Measurements from ENCODE around the gene EBI3. TPM values are rescaled to one million over a fixed set of nuclear protein-coding genes. Genes with fewer than 3 reads are reported as not detected.

Gene EBI3
- total RNA-seq, 1 experiment from 2014 or later, result 0.68 TPM

- POLR2A ChIA-PET, result no interaction called here
- Histone ChIP-seq H3K9me3 (no peaks in the 10 kb centered on the region), H3K4me1 (no peaks in the 10 kb centered on the region), H3K4me3 (ENCODE audit: low read depth, low read length) (no peak overlapping the region), H3K36me3 (ENCODE audit: control insufficient read depth, insufficient read depth, low read length) (no peaks in the 10 kb centered on the region), H3K27me3 (replicated peaks; ENCODE audit: control insufficient read depth, insufficient read depth, low read length) (peaks cover 2% of the 10 kb centered on the region; the same call in 1 of the 2 replicates)
- no peak for TF ChIP-seq CTCF (IDR thresholded peaks at IDR 0.05; ENCODE audit: insufficient read depth in 1 of 2, low read depth in 1 of 2, low read length in 1 of 2, severe bottlenecking in 1 of 2, unreplicated experiment in 1 of 2)
- CTCF ChIA-PET, result interaction anchor here (1.0 kb wide), 1 partner anchor 889 kb away, joined by 3 read pairs; no protein-coding TSS in a partner anchor
- Mint-ChIP-seq H3K4me1 (ENCODE audit: low read depth, unreplicated experiment) (peaks cover 11% of the 10 kb centered on the region), H3K4me3 (ENCODE audit: unreplicated experiment) (no peak overlapping the region), H3K9me3 (ENCODE audit: unreplicated experiment) (peaks cover 13% of the 10 kb centered on the region), H3K27me3 (ENCODE audit: insufficient read depth, unreplicated experiment) (peaks cover 20% of the 10 kb centered on the region), H3K27ac (ENCODE audit: unreplicated experiment) (no peak overlapping the region), H3K36me3 (ENCODE audit: insufficient read depth, unreplicated experiment) (peaks cover 12% of the 10 kb centered on the region)
- DNase-seq, result no peak
- intact Hi-C loops (cut with micrococcal nuclease; ENCODE audit: unreplicated experiment), result no loop called here
- BruUV-seq (replicated peaks), result no TSS peak
These were observed 35.0 kb upstream of the EBI3 start for GRCh38 chr19:4194353-4194752.

- Histone ChIP-seq H3K36me3 (ENCODE audit: control insufficient read depth, insufficient read depth, low read length) (no peaks in the 10 kb centered on the region), H3K9me3 (no peaks in the 10 kb centered on the region), H3K27me3 (replicated peaks; ENCODE audit: control insufficient read depth, insufficient read depth, low read length) (peaks cover 2% of the 10 kb centered on the region; the same call in 1 of the 2 replicates), H3K4me1 (no peaks in the 10 kb centered on the region), H3K4me3 (ENCODE audit: low read depth, low read length) (no peak overlapping the region)
- ChIA-PET CTCF (no interaction called here), POLR2A (no interaction called here)
- BruUV-seq (replicated peaks), result no TSS peak
- H3K27ac Mint-ChIP-seq (ENCODE audit: unreplicated experiment), result no peak overlapping the region
- no peak for DNase-seq
- peaks cover 17% of the 10 kb centered on the region for H3K9me3 Mint-ChIP-seq (ENCODE audit: unreplicated experiment)
- H3K4me3 Mint-ChIP-seq (ENCODE audit: unreplicated experiment), result no peak overlapping the region
- H3K27me3 Mint-ChIP-seq (ENCODE audit: insufficient read depth, unreplicated experiment), result peaks cover 29% of the 10 kb centered on the region
- intact Hi-C loops (cut with micrococcal nuclease; ENCODE audit: unreplicated experiment), result no loop called here
- H3K36me3 Mint-ChIP-seq (ENCODE audit: insufficient read depth, unreplicated experiment), result peaks cover 12% of the 10 kb centered on the region
- H3K4me1 Mint-ChIP-seq (ENCODE audit: low read depth, unreplicated experiment), result peaks cover 11% of the 10 kb centered on the region
- TF ChIP-seq CTCF (IDR thresholded peaks at IDR 0.05; ENCODE audit: insufficient read depth in 1 of 2, low read depth in 1 of 2, low read length in 1 of 2, severe bottlenecking in 1 of 2, unreplicated experiment in 1 of 2), result no peak
These were observed 33.3 kb upstream of the EBI3 start for GRCh38 chr19:4196009-4196408.

- no peaks in the 10 kb centered on the region for H3K4me1 ChIP-seq
- intact Hi-C loops (cut with micrococcal nuclease; ENCODE audit: unreplicated experiment), result no loop called here
- H3K4me3 Mint-ChIP-seq (ENCODE audit: unreplicated experiment), result peak overlapping the region; percentile 82
- H3K36me3 Mint-ChIP-seq (ENCODE audit: insufficient read depth, unreplicated experiment), result peaks cover 12% of the 10 kb centered on the region
- peaks cover 11% of the 10 kb centered on the region for H3K4me1 Mint-ChIP-seq (ENCODE audit: low read depth, unreplicated experiment)
- no TSS peak for BruUV-seq (replicated peaks)
- no peak overlapping the region for H3K27ac Mint-ChIP-seq (ENCODE audit: unreplicated experiment)
- H3K9me3 Mint-ChIP-seq (ENCODE audit: unreplicated experiment), result peaks cover 22% of the 10 kb centered on the region
- peaks cover 32% of the 10 kb centered on the region for H3K27me3 Mint-ChIP-seq (ENCODE audit: insufficient read depth, unreplicated experiment)
- no peak overlapping the region for H3K4me3 ChIP-seq (ENCODE audit: low read depth, low read length)
- ChIA-PET CTCF (no interaction called here), POLR2A (no interaction called here)
- no peak for TF ChIP-seq CTCF (IDR thresholded peaks at IDR 0.05; ENCODE audit: insufficient read depth in 1 of 2, low read depth in 1 of 2, low read length in 1 of 2, severe bottlenecking in 1 of 2, unreplicated experiment in 1 of 2)
- no peak for DNase-seq
- no peaks in the 10 kb centered on the region for H3K9me3 ChIP-seq
- peaks cover 2% of the 10 kb centered on the region; the same call in 1 of the 2 replicates for H3K27me3 ChIP-seq (replicated peaks; ENCODE audit: control insufficient read depth, insufficient read depth, low read length)
- H3K36me3 ChIP-seq (ENCODE audit: control insufficient read depth, insufficient read depth, low read length), result no peaks in the 10 kb centered on the region
These were observed 32.7 kb upstream of the EBI3 start for GRCh38 chr19:4196587-4197148.

Measured in Caco-2 (cell line).